ENCODE results near the gene KRTAP1-1.
"Not testable (repeated sequence)": the region's sequence is repeated elsewhere in the genome, so short reads cannot be mapped to it uniquely, and the experiment has no call there.

Gene KRTAP1-1, protein sequence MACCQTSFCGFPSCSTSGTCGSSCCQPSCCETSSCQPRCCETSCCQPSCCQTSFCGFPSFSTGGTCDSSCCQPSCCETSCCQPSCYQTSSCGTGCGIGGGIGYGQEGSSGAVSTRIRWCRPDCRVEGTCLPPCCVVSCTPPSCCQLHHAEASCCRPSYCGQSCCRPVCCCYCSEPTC

DNA sequence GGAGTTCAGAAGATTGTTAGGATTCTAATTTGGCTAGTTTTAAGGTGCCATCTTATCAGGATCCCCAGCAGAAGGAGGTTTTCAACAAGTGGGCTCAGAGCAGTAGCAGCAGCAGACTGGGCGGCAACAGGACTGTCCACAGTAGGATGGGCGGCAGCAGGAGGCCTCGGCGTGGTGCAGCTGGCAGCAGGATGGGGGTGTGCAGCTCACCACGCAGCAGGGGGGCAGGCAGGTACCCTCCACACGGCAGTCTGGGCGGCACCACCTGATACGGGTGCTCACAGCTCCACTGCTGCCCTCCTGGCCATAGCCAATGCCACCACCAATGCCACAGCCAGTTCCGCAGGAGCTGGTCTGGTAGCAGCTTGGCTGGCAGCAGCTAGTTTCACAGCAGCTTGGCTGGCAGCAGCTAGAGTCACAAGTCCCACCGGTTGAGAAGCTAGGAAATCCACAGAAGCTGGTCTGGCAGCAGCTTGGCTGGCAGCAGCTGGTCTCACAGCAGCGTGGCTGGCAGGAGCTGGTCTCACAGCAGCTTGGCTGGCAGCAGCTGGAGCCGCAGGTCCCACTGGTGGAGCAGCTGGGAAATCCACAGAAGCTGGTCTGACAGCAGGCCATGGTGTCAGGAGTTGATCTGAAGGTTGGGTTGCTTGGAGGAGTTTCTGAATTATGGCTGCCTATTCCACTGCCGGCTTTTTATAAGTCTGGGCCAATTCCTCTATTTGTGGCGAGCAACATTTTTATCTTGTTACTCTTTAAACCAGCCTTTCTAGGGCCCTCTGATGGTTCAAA lies at the start of gene KRTAP1-1:
KRTAP1-1 (minus strand) TSS at position 668 of the 789 bp plus-strand sequence; CDS start at position 615, 53 bp downstream.
- not testable (repeated sequence) for H3K27me3 ChIP-seq (ENCODE audit: control insufficient read depth in 1 of 2, insufficient read depth in 2 of 2, low read length in 2 of 2); H3K9me3 ChIP-seq (ENCODE audit: low read length); H3K4me1 ChIP-seq (ENCODE audit: insufficient read depth, low read length); H3K27ac ChIP-seq (ENCODE audit: low read depth, low read length); H3K4me3 ChIP-seq (ENCODE audit: low read depth in 1 of 2, low read length in 2 of 2); H3K9ac ChIP-seq (ENCODE audit: low read length); H3K36me3 ChIP-seq (ENCODE audit: insufficient read depth, low read length)

DNA sequence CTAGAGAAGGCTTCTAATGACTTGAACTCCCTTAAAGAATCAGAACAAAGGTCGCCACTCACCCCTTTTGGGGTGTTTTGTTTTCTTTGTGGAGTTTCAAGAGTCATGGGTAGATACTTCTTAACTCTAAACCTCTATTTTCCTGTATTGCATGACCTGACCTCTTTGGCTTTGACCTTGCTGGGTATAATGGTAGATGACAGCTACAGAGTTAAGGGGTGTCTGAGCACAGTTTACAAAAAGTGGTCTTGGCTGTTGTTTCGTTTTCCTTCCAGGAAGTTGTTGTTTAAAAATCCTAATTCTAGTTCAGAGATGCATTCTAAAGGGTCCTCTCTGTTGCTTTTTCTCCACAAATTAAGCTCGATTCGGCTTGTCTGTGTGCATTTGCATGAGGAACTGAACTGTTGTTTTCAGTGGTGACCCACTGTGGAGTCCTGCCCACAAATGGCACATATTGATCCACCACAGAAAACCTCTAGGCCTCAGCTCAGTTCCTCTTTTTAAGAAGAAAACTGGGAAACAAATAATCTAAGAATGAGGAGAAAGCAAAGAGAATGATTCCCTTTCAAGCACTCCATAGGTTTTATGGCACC lies 47.6 kb upstream of the KRTAP1-1 start:
- H3K27me3 ChIP-seq (ENCODE audit: control insufficient read depth in 1 of 2, insufficient read depth in 2 of 2, low read length in 2 of 2); H3K9me3 ChIP-seq (ENCODE audit: low read length); H3K4me3 ChIP-seq (ENCODE audit: low read depth in 1 of 2, low read length in 2 of 2); H3K27ac ChIP-seq (ENCODE audit: low read depth, low read length); H3K9ac ChIP-seq (ENCODE audit: low read length); H3K36me3 ChIP-seq (ENCODE audit: insufficient read depth, low read length); H3K4me1 ChIP-seq (ENCODE audit: insufficient read depth, low read length): not testable (repeated sequence)

- not testable (repeated sequence) for H3K9me3 ChIP-seq (ENCODE audit: low read length); H3K4me1 ChIP-seq (ENCODE audit: insufficient read depth, low read length)
These were observed 43.0 kb upstream of the KRTAP1-1 start, which contains the start of gene KRTAP4-7 for GRCh38 chr17:41084100-41084856. Gene KRTAP4-7, plus strand, starts transcription at chr17:41084150. Its CDS starts 57 bp downstream, at chr17:41084207.

GRCh38 chr17:41083427-41083826 lies 42.2 kb upstream of the KRTAP1-1 start:
- not testable (repeated sequence) for H3K9ac ChIP-seq (ENCODE audit: low read length); H3K4me1 ChIP-seq (ENCODE audit: insufficient read depth, low read length); H3K36me3 ChIP-seq (ENCODE audit: insufficient read depth, low read length); H3K4me3 ChIP-seq (ENCODE audit: low read depth in 1 of 2, low read length in 2 of 2); H3K27me3 ChIP-seq (ENCODE audit: control insufficient read depth in 1 of 2, insufficient read depth in 2 of 2, low read length in 2 of 2); H3K9me3 ChIP-seq (ENCODE audit: low read length); H3K27ac ChIP-seq (ENCODE audit: low read depth, low read length)

More at GRCh38 chr17:41084100-41084856, 43.0 kb upstream of the KRTAP1-1 start, which contains the start of gene KRTAP4-7:
- not testable (repeated sequence) for H3K27me3 ChIP-seq (ENCODE audit: control insufficient read depth in 1 of 2, insufficient read depth in 2 of 2, low read length in 2 of 2); H3K9ac ChIP-seq (ENCODE audit: low read length); H3K4me3 ChIP-seq (ENCODE audit: low read depth in 1 of 2, low read length in 2 of 2); H3K27ac ChIP-seq (ENCODE audit: low read depth, low read length); H3K36me3 ChIP-seq (ENCODE audit: insufficient read depth, low read length)

- no peaks in the 10 kb centered on the region for H3K9me3 ChIP-seq (ENCODE audit: low read length)
- no peak overlapping the region for H3K4me3 ChIP-seq (ENCODE audit: low read depth in 1 of 2, low read length in 2 of 2)
- no peaks in the 10 kb centered on the region for H3K36me3 ChIP-seq (ENCODE audit: insufficient read depth, low read length)
- H3K27ac ChIP-seq (ENCODE audit: low read depth, low read length), result no peak overlapping the region
- no peak overlapping the region for H3K9ac ChIP-seq (ENCODE audit: low read length)
- no peaks in the 10 kb centered on the region for H3K27me3 ChIP-seq (ENCODE audit: control insufficient read depth in 1 of 2, insufficient read depth in 2 of 2, low read length in 2 of 2)
- no peaks in the 10 kb centered on the region for H3K4me1 ChIP-seq (ENCODE audit: insufficient read depth, low read length)
These were observed 41.4 kb upstream of the KRTAP1-1 start for GRCh38 chr17:41082626-41083025.

- Histone ChIP-seq H3K36me3 (ENCODE audit: insufficient read depth, low read length) (no peaks in the 10 kb centered on the region), H3K4me3 (ENCODE audit: low read depth in 1 of 2, low read length in 2 of 2) (no peak overlapping the region), H3K27ac (ENCODE audit: low read depth, low read length) (no peak overlapping the region), H3K27me3 (ENCODE audit: control insufficient read depth in 1 of 2, insufficient read depth in 2 of 2, low read length in 2 of 2) (no peaks in the 10 kb centered on the region), H3K9ac (ENCODE audit: low read length) (no peak overlapping the region), H3K9me3 (ENCODE audit: low read length) (no peaks in the 10 kb centered on the region), H3K4me1 (ENCODE audit: insufficient read depth, low read length) (no peaks in the 10 kb centered on the region)
These were observed 35.5 kb upstream of the KRTAP1-1 start for GRCh38 chr17:41076788-41077187.

DNA sequence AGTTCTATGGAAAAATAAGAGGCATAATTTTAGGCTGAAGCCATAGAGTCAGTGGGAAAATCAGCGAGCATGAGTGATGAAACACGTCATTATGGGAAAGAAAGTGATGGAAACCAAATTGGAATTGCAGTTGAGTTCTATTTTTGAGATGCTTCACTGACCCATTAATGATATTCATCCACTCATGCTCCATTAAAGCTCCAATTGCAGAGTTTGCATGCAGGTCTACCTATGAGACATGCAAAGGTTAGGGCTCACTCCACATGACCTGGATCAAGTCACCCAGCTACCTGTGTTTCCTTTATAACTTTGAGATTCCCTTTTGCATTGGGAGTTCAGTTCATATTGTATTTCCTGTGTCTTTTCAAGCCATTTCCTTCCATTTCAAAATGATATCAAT lies 32.4 kb upstream of the KRTAP1-1 start:
- no peak overlapping the region for H3K4me3 ChIP-seq (ENCODE audit: low read depth in 1 of 2, low read length in 2 of 2)

DNA sequence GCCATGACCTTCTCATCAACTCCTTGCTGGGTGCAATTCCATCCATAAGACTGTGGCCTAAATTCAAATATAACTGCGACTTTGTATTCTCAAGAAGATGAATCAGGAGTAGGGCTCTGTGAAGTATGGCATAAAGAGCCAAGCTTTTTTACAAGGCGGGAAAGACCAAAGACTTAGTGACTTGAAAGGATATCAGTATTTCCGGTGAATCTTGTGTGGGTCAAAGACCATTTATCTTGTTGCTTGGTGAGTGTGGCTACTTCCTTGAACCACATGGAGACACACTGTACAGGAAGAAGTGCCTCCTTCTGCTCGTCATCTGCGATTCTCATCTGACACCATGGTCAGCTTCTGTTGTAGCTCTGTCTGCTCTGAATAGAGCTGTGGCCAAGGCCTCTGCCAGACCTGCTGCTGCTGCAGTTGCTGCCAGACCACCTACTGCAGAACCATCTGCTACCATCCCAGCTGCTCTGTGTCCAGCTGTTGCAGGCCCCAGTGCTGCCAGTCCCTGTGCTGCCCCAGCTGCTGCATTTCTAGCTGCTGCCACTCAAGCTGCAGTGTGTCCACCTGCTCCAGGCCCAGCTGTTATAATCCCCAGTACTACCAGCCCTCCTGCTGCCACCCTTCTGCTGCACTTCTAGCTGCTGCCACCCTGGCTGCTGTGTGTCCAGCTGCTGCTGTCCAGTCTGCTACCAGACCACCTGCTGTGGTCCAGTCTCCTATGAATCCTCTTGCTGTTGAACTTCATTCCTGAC lies 30.5 kb upstream of the KRTAP1-1 start:
- no peak overlapping the region for H3K27ac ChIP-seq (ENCODE audit: low read depth, low read length)

More for the DNA sequence above, 32.4 kb upstream of the KRTAP1-1 start:
- Histone ChIP-seq H3K9me3 (ENCODE audit: low read length) (no peaks in the 10 kb centered on the region), H3K27ac (ENCODE audit: low read depth, low read length) (no peak overlapping the region), H3K9ac (ENCODE audit: low read length) (no peak overlapping the region), H3K4me1 (ENCODE audit: insufficient read depth, low read length) (no peaks in the 10 kb centered on the region), H3K27me3 (ENCODE audit: control insufficient read depth in 1 of 2, insufficient read depth in 2 of 2, low read length in 2 of 2) (no peaks in the 10 kb centered on the region), H3K36me3 (ENCODE audit: insufficient read depth, low read length) (no peaks in the 10 kb centered on the region)

GRCh38 chr17:41069031-41069430 lies 27.8 kb upstream of the KRTAP1-1 start:
- H3K4me1 ChIP-seq (ENCODE audit: insufficient read depth, low read length), result no peaks in the 10 kb centered on the region
- H3K9ac ChIP-seq (ENCODE audit: low read length), result no peak overlapping the region
- H3K4me3 ChIP-seq (ENCODE audit: low read depth in 1 of 2, low read length in 2 of 2), result no peak overlapping the region
- H3K27ac ChIP-seq (ENCODE audit: low read depth, low read length), result no peak overlapping the region
- no peaks in the 10 kb centered on the region for H3K36me3 ChIP-seq (ENCODE audit: insufficient read depth, low read length)
- no peaks in the 10 kb centered on the region for H3K9me3 ChIP-seq (ENCODE audit: low read length)
- H3K27me3 ChIP-seq (ENCODE audit: control insufficient read depth in 1 of 2, insufficient read depth in 2 of 2, low read length in 2 of 2), result no peaks in the 10 kb centered on the region

More for the DNA sequence above, 30.5 kb upstream of the KRTAP1-1 start:
- no peaks in the 10 kb centered on the region for H3K4me1 ChIP-seq (ENCODE audit: insufficient read depth, low read length)
- H3K9me3 ChIP-seq (ENCODE audit: low read length), result no peaks in the 10 kb centered on the region
- H3K4me3 ChIP-seq (ENCODE audit: low read depth in 1 of 2, low read length in 2 of 2), result no peak overlapping the region
- no peak overlapping the region for H3K9ac ChIP-seq (ENCODE audit: low read length)
- H3K27me3 ChIP-seq (ENCODE audit: control insufficient read depth in 1 of 2, insufficient read depth in 2 of 2, low read length in 2 of 2), result no peaks in the 10 kb centered on the region
- H3K36me3 ChIP-seq (ENCODE audit: insufficient read depth, low read length), result no peaks in the 10 kb centered on the region

DNA sequence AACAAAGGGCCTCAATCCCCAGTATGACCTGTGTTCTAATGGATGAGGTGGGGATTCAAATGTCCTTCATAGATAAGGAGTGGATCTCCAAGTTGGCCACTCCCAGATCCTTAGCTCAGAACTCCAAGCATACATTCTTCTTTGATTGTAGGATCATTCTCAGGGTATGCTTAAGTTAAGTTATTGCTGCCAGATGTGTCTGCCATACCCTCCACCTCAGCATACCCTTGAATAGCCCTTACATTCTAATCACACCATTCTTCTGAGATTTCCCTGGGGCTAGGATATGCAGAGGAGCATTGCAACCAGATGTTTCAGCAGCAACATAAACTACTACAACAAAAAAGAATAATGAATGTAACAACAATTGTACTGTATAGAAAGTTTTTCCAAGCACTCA lies 26.0 kb upstream of the KRTAP1-1 start:
- no peak overlapping the region for H3K9ac ChIP-seq (ENCODE audit: low read length)
- no peaks in the 10 kb centered on the region for H3K27me3 ChIP-seq (ENCODE audit: control insufficient read depth in 1 of 2, insufficient read depth in 2 of 2, low read length in 2 of 2)
- no peaks in the 10 kb centered on the region for H3K4me1 ChIP-seq (ENCODE audit: insufficient read depth, low read length)
- no peak overlapping the region for H3K27ac ChIP-seq (ENCODE audit: low read depth, low read length)
- H3K9me3 ChIP-seq (ENCODE audit: low read length), result no peaks in the 10 kb centered on the region
- no peak overlapping the region for H3K4me3 ChIP-seq (ENCODE audit: low read depth in 1 of 2, low read length in 2 of 2)
- H3K36me3 ChIP-seq (ENCODE audit: insufficient read depth, low read length), result no peaks in the 10 kb centered on the region
